SHP77 treated with DMSO at 0.1 percent for 48 hours (cell line): Measurements from ENCODE around the gene NEB.
"Not testable (repeated sequence)": the region's sequence is repeated elsewhere in the genome, so short reads cannot be mapped to it uniquely, and the experiment has no call there.

Experiments used
- DNase-seq: peaks from one replicate; lab custom pipeline; 2025; lab: John Stamatoyannopoulos, UW

NEB gene

GRCh38 chr2:151651274-151651673 lies 83.0 kb downstream of the NEB start:
- no peak for DNase-seq

- no peak for DNase-seq
Measured at GRCh38 chr2:151650456-151650855, 83.8 kb downstream of the NEB start.

- no peak for DNase-seq
Measured at GRCh38 chr2:151649966-151650365, 84.3 kb downstream of the NEB start.

- DNase-seq, result no peak
Measured at GRCh38 chr2:151649400-151649799, 84.9 kb downstream of the NEB start.

GRCh38 chr2:151646512-151646911 lies 87.8 kb downstream of the NEB start:
- not testable (repeated sequence) for DNase-seq

GRCh38 chr2:151644580-151644979 lies 89.7 kb downstream of the NEB start:
- DNase-seq, result no peak

GRCh38 chr2:151641895-151642294 lies 92.4 kb downstream of the NEB start:
- not testable (repeated sequence) for DNase-seq

- DNase-seq, result no peak
Measured at GRCh38 chr2:151640087-151640486, 94.2 kb downstream of the NEB start.

GRCh38 chr2:151638990-151639389 lies 95.3 kb downstream of the NEB start:
- DNase-seq, result no peak

- no peak for DNase-seq
Measured at GRCh38 chr2:151638191-151638933, 95.9 kb downstream of the NEB start.

GRCh38 chr2:151637271-151637781 lies 97.0 kb downstream of the NEB start:
- no peak for DNase-seq

GRCh38 chr2:151634736-151635467 lies 99.4 kb downstream of the NEB start:
- no peak for DNase-seq

- no peak for DNase-seq
Measured at GRCh38 chr2:151632993-151633565, 101.2 kb downstream of the NEB start.

GRCh38 chr2:151630372-151630771 lies 103.9 kb downstream of the NEB start:
- no peak for DNase-seq

GRCh38 chr2:151627353-151627752 lies 106.9 kb downstream of the NEB start:
- no peak for DNase-seq

- no peak for DNase-seq
Measured at GRCh38 chr2:151624271-151624670, 110.0 kb downstream of the NEB start.

- DNase-seq, result no peak
Measured at GRCh38 chr2:151623631-151624030, 110.6 kb downstream of the NEB start.

- DNase-seq, result no peak
Measured at GRCh38 chr2:151620761-151621160, 113.5 kb downstream of the NEB start.

GRCh38 chr2:151619337-151619989 lies 114.8 kb downstream of the NEB start:
- DNase-seq, result no peak

- no peak for DNase-seq
Measured at GRCh38 chr2:151616760-151617339, 117.4 kb downstream of the NEB start.

- no peak for DNase-seq
Measured at GRCh38 chr2:151614606-151615306, 119.5 kb downstream of the NEB start.
